Measurements from ENCODE around the gene CNIH2.
"Not testable (repeated sequence)": the region's sequence is repeated elsewhere in the genome, so short reads cannot be mapped to it uniquely, and the experiment has no call there.

The CNIH2 gene

GRCh38 chr11:66277471-66278362 is at the start of gene CNIH2:
Gene CNIH2, plus strand, starts transcription at chr11:66278175. Its CDS starts 282 bp downstream, at chr11:66278457.
- FAIRE-seq (no peak), DNase-seq (ENCODE audit: low spot score) (no peak)

GRCh38 chr11:66228521-66228920 is 49.5 kb upstream of the CNIH2 start:
- no peak for FAIRE-seq
- DNase-seq (ENCODE audit: low spot score): no peak

GRCh38 chr11:66230156-66230555 is 47.8 kb upstream of the CNIH2 start:
- FAIRE-seq (no peak), DNase-seq (ENCODE audit: low spot score) (no peak)

- no peak for DNase-seq (ENCODE audit: low spot score)
- FAIRE-seq: no peak
These were observed 47.0 kb upstream of the CNIH2 start for GRCh38 chr11:66230978-66231377.

GRCh38 chr11:66231561-66231960 is 46.4 kb upstream of the CNIH2 start:
- DNase-seq (ENCODE audit: low spot score): no peak
- no peak for FAIRE-seq

GRCh38 chr11:66232769-66233168 is 45.2 kb upstream of the CNIH2 start:
- no peak for DNase-seq (ENCODE audit: low spot score)
- no peak for FAIRE-seq

- FAIRE-seq (no peak), DNase-seq (ENCODE audit: low spot score) (no peak)
These were observed 44.7 kb upstream of the CNIH2 start for GRCh38 chr11:66233301-66233700.

GRCh38 chr11:66235141-66235540 is 42.8 kb upstream of the CNIH2 start:
- no peak for FAIRE-seq

GRCh38 chr11:66237867-66238266 is 40.1 kb upstream of the CNIH2 start:
- no peak for FAIRE-seq
- no peak for DNase-seq (ENCODE audit: low spot score)

More at GRCh38 chr11:66235141-66235540, 42.8 kb upstream of the CNIH2 start:
- DNase-seq (ENCODE audit: low spot score): no peak

GRCh38 chr11:66238786-66239413 is 39.1 kb upstream of the CNIH2 start:
- DNase-seq (ENCODE audit: low spot score) (no peak), FAIRE-seq (no peak)

GRCh38 chr11:66239511-66239910 is 38.5 kb upstream of the CNIH2 start:
- FAIRE-seq: no peak
- DNase-seq (ENCODE audit: low spot score): no peak

- FAIRE-seq: no peak
These were observed 37.8 kb upstream of the CNIH2 start for GRCh38 chr11:66239998-66240780.

GRCh38 chr11:66240781-66241136 is 37.2 kb upstream of the CNIH2 start:
- no peak for DNase-seq (ENCODE audit: low spot score)
- no peak for FAIRE-seq

More at GRCh38 chr11:66239998-66240780, 37.8 kb upstream of the CNIH2 start:
- DNase-seq (ENCODE audit: low spot score): no peak

GRCh38 chr11:66242095-66242765 is 35.7 kb upstream of the CNIH2 start:
- DNase-seq (ENCODE audit: low spot score) (no peak), FAIRE-seq (no peak)

GRCh38 chr11:66243782-66244535 is 34.0 kb upstream of the CNIH2 start:
- DNase-seq (ENCODE audit: low spot score) (no peak), FAIRE-seq (no peak)

GRCh38 chr11:66247295-66247694 is 30.7 kb upstream of the CNIH2 start:
- no peak for FAIRE-seq
- DNase-seq (ENCODE audit: low spot score): no peak

GRCh38 chr11:66247801-66248200 is 30.2 kb upstream of the CNIH2 start:
- FAIRE-seq (no peak), DNase-seq (ENCODE audit: low spot score) (no peak)

- DNase-seq (ENCODE audit: low spot score) (no peak), FAIRE-seq (no peak)
These were observed 29.1 kb upstream of the CNIH2 start for GRCh38 chr11:66248903-66249302.

- no peak for DNase-seq (ENCODE audit: low spot score)
- no peak for FAIRE-seq
These were observed 26.2 kb upstream of the CNIH2 start for GRCh38 chr11:66251809-66252208.

- DNase-seq (ENCODE audit: low spot score); FAIRE-seq: not testable (repeated sequence)
These were observed 24.9 kb upstream of the CNIH2 start for GRCh38 chr11:66253081-66253480.

GRCh38 chr11:66258473-66258893 is 19.5 kb upstream of the CNIH2 start:
- DNase-seq (ENCODE audit: low spot score) (peak; percentile 21), FAIRE-seq (no peak)

Measured in urothelium cell line (cell line).